Measurements from ENCODE around the gene MRTO4.
"Not testable (repeated sequence)": the region's sequence is repeated elsewhere in the genome, so short reads cannot be mapped to it uniquely, and the experiment has no call there.

The MRTO4 gene

GRCh38 chr1:19229229-19229628 is 22.4 kb upstream of the MRTO4 start:
- no peak for DNase-seq

- no peak for DNase-seq
Observed at GRCh38 chr1:19229828-19230325, 21.7 kb upstream of the MRTO4 start.

GRCh38 chr1:19231736-19232523 is 19.7 kb upstream of the MRTO4 start:
- DNase-seq: not testable (repeated sequence)

- no peak for DNase-seq
Observed at GRCh38 chr1:19232524-19232846, 19.1 kb upstream of the MRTO4 start.

- no peak for DNase-seq
Observed at GRCh38 chr1:19234224-19234623, 17.4 kb upstream of the MRTO4 start.

- no peak for DNase-seq
Observed at GRCh38 chr1:19239876-19240275, 11.7 kb upstream of the MRTO4 start.

- DNase-seq: peak; percentile 85
Observed at GRCh38 chr1:19240673-19241538, 10.7 kb upstream of the MRTO4 start.

- no peak for DNase-seq
Observed at GRCh38 chr1:19250629-19251304, 838 bp upstream of the MRTO4 start.

- no peak for DNase-seq
Observed at GRCh38 chr1:19254416-19254815, 2.8 kb downstream of the MRTO4 start.

- no peak for DNase-seq
Observed at GRCh38 chr1:19255288-19255687, 3.7 kb downstream of the MRTO4 start.

GRCh38 chr1:19256301-19256700 is 4.7 kb downstream of the MRTO4 start:
- not testable (repeated sequence) for DNase-seq

GRCh38 chr1:19257178-19257914 is 5.7 kb downstream of the MRTO4 start:
- peak; percentile 50 for DNase-seq

- DNase-seq: no peak
Observed at GRCh38 chr1:19258353-19258752, 6.7 kb downstream of the MRTO4 start.

- no peak for DNase-seq
Observed at GRCh38 chr1:19260211-19261138, 8.9 kb downstream of the MRTO4 start.

GRCh38 chr1:19262047-19262446 is 10.4 kb downstream of the MRTO4 start:
- DNase-seq: no peak

- no peak for DNase-seq
Observed at GRCh38 chr1:19262744-19263143, 11.1 kb downstream of the MRTO4 start.

- DNase-seq: no peak
Observed at GRCh38 chr1:19268445-19268844, 16.8 kb downstream of the MRTO4 start.

GRCh38 chr1:19269427-19270342 is 18.1 kb downstream of the MRTO4 start:
- not testable (repeated sequence) for DNase-seq

- DNase-seq: not testable (repeated sequence)
Observed at GRCh38 chr1:19270343-19270730, 18.7 kb downstream of the MRTO4 start.

- no peak for DNase-seq
Observed at GRCh38 chr1:19272064-19272463, 20.5 kb downstream of the MRTO4 start.
